Peyer's patch (tissue), 4 donors: ENCODE results near the gene GNG4. TPM values are rescaled to one million over a fixed set of nuclear protein-coding genes. Genes with fewer than 3 reads are reported as not detected.

Experiments used
- DNase-seq, 3 donors: peaks; one replicate each; pipeline ENCODE4 v3.0.0-alpha.2; 2017 to 2019
- H3K27ac ChIP-seq, 4 donors: fragments of 200-600 bp; sonication (generic); one replicate each; pipeline ENCODE4 v1.5.1; 2016 to 2019
- H3K27me3 ChIP-seq, 2 donors: fragments of 200-600 bp; sonication (generic); one replicate each; pipeline ENCODE4 v1.5.1; 2019
- H3K36me3 ChIP-seq, 3 donors: fragments of 200-600 bp; sonication (generic); one replicate each; pipeline ENCODE4 v1.5.1; 2016 to 2019
- H3K4me1 ChIP-seq, 4 donors: fragments of 200-600 bp; sonication (generic); one replicate each; pipeline ENCODE4 v1.5.1; 2016 to 2019
- H3K4me3 ChIP-seq, 4 donors: fragments of 200-600 bp; sonication (generic); 1 replicate in 3 of 4; 2 replicates in 1 of 4; pipeline ENCODE4 v1.5.1; 2016 to 2019; ENCODE audit warnings: mild to moderate bottlenecking in 1 of 4
- H3K9me3 ChIP-seq, 4 donors: fragments of 200-600 bp; sonication (generic); one replicate each; pipeline ENCODE4 v1.5.1; 2016 to 2019; ENCODE audit warnings: mild to moderate bottlenecking in 1 of 4
- POLR2A ChIP-seq, 2 donors: fragments of 450-650 bp; IDR thresholded peaks; one replicate each; pipeline ENCODE4 v1.5.1; 2017; ENCODE audit warnings: antibody characterized with exemption in 2 of 2, mild to moderate bottlenecking in 2 of 2, moderate library complexity in 2 of 2
- total RNA-seq, 4 donors: library from RNA; depleted of rRNA; stranded (reverse); fragments of >200 nt; gene quantifications; one replicate each; pipeline ENCODE4 v1.1.0, GENCODE V29; 2016
- TF ChIP-seq, protein P1 (sequence below), 6 experiments: fragments of 450-650 bp in 4 of 6; fragments of 200-600 bp in 2 of 6; sonication (generic) in 1 of 6; IDR thresholded peaks; one replicate each; pipeline ENCODE4 v1.5.1; 2017 to 2019; ENCODE audit warnings: antibody characterized with exemption in 6 of 6, mild to moderate bottlenecking in 3 of 6, moderate library complexity in 1 of 6

Gene GNG4
- total RNA-seq, 4 donors from 2014 or later = 1.6 to 9.1 (median 2.9) TPM

DNA sequence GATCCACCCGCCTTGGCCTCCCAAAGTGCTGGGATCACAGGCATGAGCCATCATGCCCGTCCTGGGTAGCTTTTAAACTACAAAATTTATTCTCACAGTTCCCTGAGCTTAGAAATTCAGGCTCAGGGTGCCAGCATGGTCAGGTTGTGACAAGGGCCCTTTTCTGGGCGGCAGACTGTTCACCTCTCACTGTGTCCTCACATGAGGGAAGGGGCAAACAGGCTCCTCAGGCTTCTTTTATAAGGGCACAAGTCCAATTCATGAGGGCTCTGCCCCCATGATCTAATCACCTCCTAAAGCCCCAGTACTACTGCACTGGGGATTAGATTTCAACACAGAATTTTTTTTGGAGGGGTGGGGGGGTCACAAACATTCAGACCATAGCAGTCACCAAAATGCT, 36.8 kb downstream of the GNG4 start:
- Histone ChIP-seq H3K27me3 (no peaks in the 10 kb centered on the region), H3K4me1 (peaks cover 0 to 12% (median 0%) of the 10 kb centered on the region in 4 donors), H3K4me3 (no peak overlapping the region), H3K27ac (no peak overlapping the region), H3K9me3 (no peaks in the 10 kb centered on the region), H3K36me3 (no peaks in the 10 kb centered on the region)
- no peak for DNase-seq
- TF ChIP-seq POLR2A (IDR thresholded peaks at IDR 0.05) = no peak
- TF ChIP-seq, protein P1, sequence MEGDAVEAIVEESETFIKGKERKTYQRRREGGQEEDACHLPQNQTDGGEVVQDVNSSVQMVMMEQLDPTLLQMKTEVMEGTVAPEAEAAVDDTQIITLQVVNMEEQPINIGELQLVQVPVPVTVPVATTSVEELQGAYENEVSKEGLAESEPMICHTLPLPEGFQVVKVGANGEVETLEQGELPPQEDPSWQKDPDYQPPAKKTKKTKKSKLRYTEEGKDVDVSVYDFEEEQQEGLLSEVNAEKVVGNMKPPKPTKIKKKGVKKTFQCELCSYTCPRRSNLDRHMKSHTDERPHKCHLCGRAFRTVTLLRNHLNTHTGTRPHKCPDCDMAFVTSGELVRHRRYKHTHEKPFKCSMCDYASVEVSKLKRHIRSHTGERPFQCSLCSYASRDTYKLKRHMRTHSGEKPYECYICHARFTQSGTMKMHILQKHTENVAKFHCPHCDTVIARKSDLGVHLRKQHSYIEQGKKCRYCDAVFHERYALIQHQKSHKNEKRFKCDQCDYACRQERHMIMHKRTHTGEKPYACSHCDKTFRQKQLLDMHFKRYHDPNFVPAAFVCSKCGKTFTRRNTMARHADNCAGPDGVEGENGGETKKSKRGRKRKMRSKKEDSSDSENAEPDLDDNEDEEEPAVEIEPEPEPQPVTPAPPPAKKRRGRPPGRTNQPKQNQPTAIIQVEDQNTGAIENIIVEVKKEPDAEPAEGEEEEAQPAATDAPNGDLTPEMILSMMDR (IDR thresholded peaks at IDR 0.05) = no peak

GRCh38 chr1:235610157-235610556, 39.4 kb downstream of the GNG4 start:
- H3K36me3 ChIP-seq = no peaks in the 10 kb centered on the region
- no peaks in the 10 kb centered on the region for H3K9me3 ChIP-seq
- peaks cover 0 to 12% (median 0%) of the 10 kb centered on the region in 4 donors for H3K4me1 ChIP-seq
- H3K27ac ChIP-seq = no peak overlapping the region
- H3K27me3 ChIP-seq = no peaks in the 10 kb centered on the region
- no peak for DNase-seq
- no peak overlapping the region for H3K4me3 ChIP-seq
- TF ChIP-seq POLR2A (IDR thresholded peaks at IDR 0.05) = no peak
- TF ChIP-seq, protein P1 (IDR thresholded peaks at IDR 0.05) = no peak

DNA sequence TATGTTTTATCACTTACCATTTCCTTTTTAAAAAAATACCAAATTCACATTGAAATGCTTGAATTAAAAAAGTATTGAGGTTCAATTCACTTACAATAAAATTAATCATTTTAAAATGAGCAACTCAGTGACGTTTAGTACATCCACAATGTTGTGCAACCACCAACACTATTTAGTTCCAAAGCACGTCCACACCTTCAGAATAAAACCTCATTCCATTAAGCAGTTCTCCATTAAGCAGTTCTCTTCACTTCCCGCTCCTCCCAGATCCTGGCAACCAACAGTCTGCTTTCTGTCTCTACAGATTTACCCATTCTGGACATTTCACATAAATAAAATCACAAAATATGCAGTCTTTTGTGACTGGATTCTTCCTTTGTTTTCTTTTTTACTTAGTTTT, 41.3 kb downstream of the GNG4 start:
- H3K4me3 ChIP-seq = no peak overlapping the region
- DNase-seq = no peak
- peaks cover 0 to 5% (median 0%) of the 10 kb centered on the region in 4 donors for H3K4me1 ChIP-seq
- no peaks in the 10 kb centered on the region for H3K9me3 ChIP-seq
- H3K27me3 ChIP-seq = no peaks in the 10 kb centered on the region
- no peaks in the 10 kb centered on the region for H3K36me3 ChIP-seq
- no peak for TF ChIP-seq POLR2A (IDR thresholded peaks at IDR 0.05)
- TF ChIP-seq, protein P1 (IDR thresholded peaks at IDR 0.05) = no peak
- H3K27ac ChIP-seq = no peak overlapping the region

DNA sequence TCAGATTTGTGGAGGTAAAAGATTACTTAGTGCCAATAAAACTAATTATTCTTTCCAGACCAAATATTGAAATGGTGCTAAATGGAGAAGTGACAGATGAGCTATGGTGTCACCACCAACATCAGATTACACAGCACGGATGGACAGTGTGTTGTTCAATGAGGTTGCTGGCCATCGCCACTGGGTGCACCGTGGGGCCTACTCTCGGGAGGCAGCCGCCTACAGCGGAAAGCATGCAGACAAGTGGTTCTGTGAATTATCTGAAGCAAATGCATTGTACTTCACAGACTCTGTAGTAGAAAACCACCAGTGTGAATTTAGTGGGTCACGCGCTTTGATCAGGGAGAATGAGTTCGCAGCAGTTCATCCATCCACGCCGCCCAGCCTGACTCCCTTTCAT, 42.3 kb downstream of the GNG4 start:
- no peaks in the 10 kb centered on the region for H3K27me3 ChIP-seq
- no peaks in the 10 kb centered on the region for H3K4me1 ChIP-seq
- TF ChIP-seq POLR2A (IDR thresholded peaks at IDR 0.05) = no peak
- TF ChIP-seq, protein P1 (IDR thresholded peaks at IDR 0.05) = no peak
- no peak overlapping the region for H3K4me3 ChIP-seq
- H3K36me3 ChIP-seq = no peaks in the 10 kb centered on the region
- H3K9me3 ChIP-seq = no peaks in the 10 kb centered on the region
- no peak for DNase-seq
- no peak overlapping the region for H3K27ac ChIP-seq

- Histone ChIP-seq H3K4me3 (no peak overlapping the region), H3K36me3 (no peaks in the 10 kb centered on the region), H3K27ac (no peak overlapping the region), H3K9me3 (no peaks in the 10 kb centered on the region), H3K27me3 (no peaks in the 10 kb centered on the region), H3K4me1 (no peaks in the 10 kb centered on the region)
- no peak for TF ChIP-seq POLR2A (IDR thresholded peaks at IDR 0.05)
- TF ChIP-seq, protein P1 (IDR thresholded peaks at IDR 0.05) = peak in 4 of 6 experiments; percentile 20 to 34 (median 22)
- DNase-seq = peak in 1 of 3 donors; percentile 61
Measured at GRCh38 chr1:235601104-235601503, 48.5 kb downstream of the GNG4 start.

GRCh38 chr1:235599536-235599935, 50.0 kb downstream of the GNG4 start:
- Histone ChIP-seq H3K27me3 (no peaks in the 10 kb centered on the region), H3K27ac (no peak overlapping the region)
- no peak for TF ChIP-seq POLR2A (IDR thresholded peaks at IDR 0.05)
- TF ChIP-seq, protein P1 (IDR thresholded peaks at IDR 0.05) = no peak

More at GRCh38 chr1:235599536-235599935, 50.0 kb downstream of the GNG4 start:
- Histone ChIP-seq H3K4me1 (no peaks in the 10 kb centered on the region), H3K9me3 (no peaks in the 10 kb centered on the region), H3K36me3 (no peaks in the 10 kb centered on the region), H3K4me3 (no peak overlapping the region)
- no peak for DNase-seq
